DOHH2 (cell line): ENCODE results near the gene ADI1.

ENCODE experiments used
- H3F3A ChIP-seq: fragments of 200-600 bp; sonication (generic), shearing (Covaris generic); 2 replicates; pipeline ENCODE4 v1.6.0; 2016; ENCODE audit warnings: antibody characterized with exemption, mild to moderate bottlenecking; ENCODE audit not compliant: control insufficient read depth, insufficient read depth
- H3K27ac ChIP-seq: fragments of 200-600 bp; sonication (generic); 2 replicates; pipeline ENCODE4 v1.5.1; 2014; ENCODE audit warnings: low read depth, mild to moderate bottlenecking, low read length, moderate library complexity
- H3K27me3 ChIP-seq: fragments of 200-600 bp; sonication (generic); 2 replicates; pipeline ENCODE4 v1.6.1; 2014; ENCODE audit warnings: mild to moderate bottlenecking, low read length, mixed read lengths; ENCODE audit not compliant: control insufficient read depth
- H3K36me3 ChIP-seq: fragments of 200-600 bp; sonication (generic); 2 replicates; pipeline ENCODE4 v1.6.1; 2014; ENCODE audit warnings: mild to moderate bottlenecking, low read length, moderate library complexity, mixed read lengths; ENCODE audit not compliant: control insufficient read depth
- H3K4me1 ChIP-seq: fragments of 200-600 bp; sonication (generic); 2 replicates; pipeline ENCODE4 v1.6.1; 2014; ENCODE audit warnings: mild to moderate bottlenecking, low read length, mixed read lengths; ENCODE audit not compliant: control insufficient read depth
- H3K4me2 ChIP-seq: fragments of 200-600 bp; sonication (generic); 2 replicates; pipeline ENCODE4 v1.6.0; 2014; ENCODE audit warnings: mild to moderate bottlenecking, low read length, moderate library complexity
- H3K4me3 ChIP-seq: fragments of 200-600 bp; sonication (generic); 2 replicates; pipeline ENCODE4 v1.5.1; 2014; ENCODE audit warnings: mild to moderate bottlenecking, low read length, mixed read lengths
- H3K79me2 ChIP-seq: fragments of 200-600 bp; sonication (generic); 2 replicates; pipeline ENCODE4 v1.6.1; 2014; ENCODE audit warnings: mild to moderate bottlenecking, low read length, mixed read lengths; ENCODE audit not compliant: control insufficient read depth
- H3K9me2 ChIP-seq: fragments of 200-600 bp; sonication (generic); replicated peaks from 2 replicates; pipeline ENCODE4 v1.6.1; 2014; ENCODE audit warnings: mild to moderate bottlenecking, low read length, mixed read lengths; ENCODE audit not compliant: control insufficient read depth
- H3K9me3 ChIP-seq: fragments of 200-600 bp; sonication (generic); 2 replicates; pipeline ENCODE4 v1.6.1; 2014; ENCODE audit warnings: antibody characterized with exemption, low read length, mixed read lengths; ENCODE audit not compliant: control insufficient read depth, insufficient read depth
- H4K20me1 ChIP-seq: fragments of 200-600 bp; sonication (generic); 2 replicates; pipeline ENCODE4 v1.6.0; 2014; ENCODE audit warnings: low read depth, mild to moderate bottlenecking, antibody characterized with exemption, low read length, moderate library complexity; ENCODE audit not compliant: control insufficient read depth, insufficient read depth
- CTCF ChIP-seq: fragments of 200-600 bp; sonication (generic); IDR thresholded peaks from one replicate; pipeline ENCODE4 v1.5.1; 2014; ENCODE audit warnings: antibody characterized with exemption, mild to moderate bottlenecking, low read depth, low read length; ENCODE audit not compliant: poor library complexity, severe bottlenecking
- EZH2phosphoT487 ChIP-seq: fragments of 200-600 bp; sonication (generic); IDR thresholded peaks from 2 replicates; pipeline ENCODE4 v1.6.1; 2017; ENCODE audit warnings: borderline replicate concordance, mild to moderate bottlenecking, antibody characterized with exemption, low read length, moderate library complexity, mixed read lengths

ADI1 gene

DNA sequence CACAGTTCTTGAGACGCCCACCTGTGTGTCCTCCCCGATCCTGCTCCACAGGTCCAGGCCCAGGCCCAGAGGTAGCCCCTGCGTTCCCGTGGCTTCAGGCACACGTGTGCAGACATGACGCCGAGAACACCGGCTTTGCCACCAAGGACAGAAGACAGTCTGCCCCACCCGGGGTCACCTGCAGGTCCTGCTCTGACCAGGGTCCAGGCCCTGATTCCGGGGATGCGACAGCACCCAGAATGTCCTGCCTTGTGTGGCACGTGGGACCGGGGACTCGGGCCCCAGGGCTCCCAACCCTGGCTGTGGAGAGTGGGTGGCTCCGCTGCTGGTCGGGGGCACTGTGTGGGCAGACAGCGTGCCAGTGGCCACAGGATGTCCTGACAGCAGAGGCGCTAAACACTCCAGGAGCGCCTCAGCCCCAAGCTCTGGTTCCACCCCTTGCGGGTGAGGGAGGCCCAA lies 36.9 kb downstream of the ADI1 start:
- Histone ChIP-seq H3K9me3 (no peaks in the 10 kb centered on the region), H3K27ac (no peak overlapping the region), H3K4me2 (no peak overlapping the region), H3K9me2 (no peaks in the 10 kb centered on the region), H3K4me3 (no peak overlapping the region), H3K27me3 (no peaks in the 10 kb centered on the region), H3K79me2 (no peaks in the 10 kb centered on the region), H3F3A (peaks cover 4% of the 10 kb centered on the region; the same call in 1 of the 2 replicates), H3K36me3 (peaks cover 15% of the 10 kb centered on the region), H3K4me1 (peaks cover 17% of the 10 kb centered on the region), H4K20me1 (no peaks in the 10 kb centered on the region)
- TF ChIP-seq EZH2phosphoT487 (no peak), CTCF (no peak)

- peaks cover 17% of the 10 kb centered on the region for H3K4me1 ChIP-seq
- H3K9me3 ChIP-seq: no peaks in the 10 kb centered on the region
- H3K4me2 ChIP-seq: no peak overlapping the region
- H3F3A ChIP-seq: peaks cover 4% of the 10 kb centered on the region; the same call in 1 of the 2 replicates
- H3K9me2 ChIP-seq: no peaks in the 10 kb centered on the region
- no peaks in the 10 kb centered on the region for H4K20me1 ChIP-seq
- H3K79me2 ChIP-seq: no peaks in the 10 kb centered on the region
- no peak overlapping the region for H3K27ac ChIP-seq
- no peak for TF ChIP-seq CTCF
- no peak for TF ChIP-seq EZH2phosphoT487
- no peaks in the 10 kb centered on the region for H3K27me3 ChIP-seq
- peaks cover 15% of the 10 kb centered on the region for H3K36me3 ChIP-seq
- no peak overlapping the region for H3K4me3 ChIP-seq
Observed at GRCh38 chr2:3481736-3482362, 37.5 kb downstream of the ADI1 start.

DNA sequence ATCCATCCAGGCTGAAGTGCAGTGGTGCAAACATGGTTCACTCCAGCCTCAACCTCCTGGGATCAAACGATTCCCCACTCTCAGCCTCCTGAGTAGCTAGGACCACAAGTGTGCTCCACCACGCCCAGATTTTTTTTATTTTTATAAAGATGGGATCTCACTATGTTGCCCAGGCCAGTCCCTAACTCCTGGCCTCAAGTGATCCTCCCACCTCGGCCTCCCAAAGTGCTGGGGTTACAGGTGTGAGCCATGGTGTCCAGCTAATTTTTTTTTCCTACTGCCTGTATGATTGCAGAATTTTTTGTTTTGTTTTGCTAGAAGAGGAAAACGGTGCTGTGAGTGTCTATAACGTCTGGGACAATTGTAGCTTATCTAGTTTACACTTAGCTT lies 38.3 kb downstream of the ADI1 start:
- H3K27ac ChIP-seq: no peak overlapping the region
- no peaks in the 10 kb centered on the region for H3K9me2 ChIP-seq
- no peak overlapping the region for H3K4me2 ChIP-seq
- H3K79me2 ChIP-seq: no peaks in the 10 kb centered on the region
- peaks cover 15% of the 10 kb centered on the region for H3K36me3 ChIP-seq
- no peaks in the 10 kb centered on the region for H3K9me3 ChIP-seq
- TF ChIP-seq CTCF: no peak
- TF ChIP-seq EZH2phosphoT487: no peak
- no peak overlapping the region for H3K4me3 ChIP-seq
- H3F3A ChIP-seq: peaks cover 4% of the 10 kb centered on the region; the same call in 1 of the 2 replicates
- H3K4me1 ChIP-seq: peaks cover 17% of the 10 kb centered on the region
- no peaks in the 10 kb centered on the region for H3K27me3 ChIP-seq
- no peaks in the 10 kb centered on the region for H4K20me1 ChIP-seq
